22Rv1 (cell line): ENCODE results near the gene MPRIP.

Experiments used
- CTCF ChIP-seq: fragments of 450-650 bp; IDR thresholded peaks from 2 replicates; pipeline ENCODE4 v1.5.1; 2017; ENCODE audit warnings: mild to moderate bottlenecking
- ZFX ChIP-seq: fragments of 450-650 bp; IDR thresholded peaks from 2 replicates; pipeline ENCODE4 v1.6.1; 2017; ENCODE audit warnings: antibody characterized with exemption, borderline replicate concordance

DNA sequence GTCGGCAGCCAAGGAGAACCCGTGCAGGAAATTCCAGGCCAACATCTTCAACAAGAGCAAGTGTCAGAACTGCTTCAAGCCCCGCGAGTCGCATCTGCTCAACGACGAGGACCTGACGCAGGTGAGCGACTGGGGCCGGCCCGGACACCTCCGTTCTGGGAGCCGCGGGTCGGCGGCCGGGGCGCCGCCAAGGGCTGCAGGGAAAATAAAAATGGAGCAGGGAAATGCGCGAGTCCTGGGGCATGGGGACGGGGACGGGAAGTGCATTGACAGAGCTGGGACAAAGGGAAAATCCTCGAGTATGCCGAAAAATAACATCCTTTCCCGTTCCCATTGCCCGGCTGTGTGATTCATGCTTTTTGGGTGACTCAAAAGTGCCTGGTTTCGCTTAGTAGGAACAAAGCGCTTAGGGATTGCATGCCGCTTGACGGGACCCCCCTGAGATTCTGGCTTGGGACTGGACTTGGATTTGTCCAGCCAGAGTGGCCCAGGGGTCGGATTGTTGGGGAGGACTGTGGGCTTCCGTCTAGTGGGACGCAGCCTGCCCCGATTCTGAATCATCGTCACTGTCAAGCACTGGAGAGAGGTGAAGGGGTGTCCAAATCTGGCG lies 699 bp downstream of the MPRIP start:
- TF ChIP-seq CTCF (no peak), ZFX (no peak)
